HAP-1 (cell line): ENCODE measurements around the gene GPRIN1.
A peak's percentile ranks its signal among the peaks of the same experiment; 100 is the strongest.
"Not testable (repeated sequence)": the region's sequence is repeated elsewhere in the genome, so short reads cannot be mapped to it uniquely, and the experiment has no call there.

Experiments used
- DNase-seq, 2 experiments: peaks; one replicate each; pipeline ENCODE4 v3.0.0-alpha.2; 2016 to 2020; ENCODE audit warnings: low spot score in 2 of 2
- H3K27me3 ChIP-seq: fragments of 250-450 bp; sonication (Bioruptor Pico); 2 replicates; pipeline ENCODE4 v1.5.1; 2020; ENCODE audit warnings: low read depth, mild to moderate bottlenecking, moderate library complexity
- H3K36me3 ChIP-seq: fragments of 250-450 bp; sonication (Bioruptor Pico); replicated peaks from 2 replicates; pipeline ENCODE4 v1.5.1; 2020; ENCODE audit warnings: mild to moderate bottlenecking
- H3K4me1 ChIP-seq: fragments of 250-450 bp; sonication (Bioruptor Pico); 2 replicates; pipeline ENCODE4 v1.5.1; 2020; ENCODE audit warnings: mild to moderate bottlenecking
- H3K4me3 ChIP-seq: fragments of 250-450 bp; sonication (Bioruptor Pico); 2 replicates; pipeline ENCODE4 v1.5.1; 2020; ENCODE audit warnings: mild to moderate bottlenecking, moderate library complexity
- H3K9me3 ChIP-seq: fragments of 250-450 bp; sonication (Bioruptor Pico); 2 replicates; pipeline ENCODE4 v1.5.1; 2020; ENCODE audit warnings: mild to moderate bottlenecking, moderate library complexity
- in situ Hi-C: fragments of 300-500 bp; cut with MboI; formaldehyde crosslinking; loops from 3 replicates; pipeline ENCODE4 v1.14.3; 2020; ENCODE audit warnings: low sequenced_read_pairs, inconsistent platforms, mixed read lengths

Gene GPRIN1

DNA sequence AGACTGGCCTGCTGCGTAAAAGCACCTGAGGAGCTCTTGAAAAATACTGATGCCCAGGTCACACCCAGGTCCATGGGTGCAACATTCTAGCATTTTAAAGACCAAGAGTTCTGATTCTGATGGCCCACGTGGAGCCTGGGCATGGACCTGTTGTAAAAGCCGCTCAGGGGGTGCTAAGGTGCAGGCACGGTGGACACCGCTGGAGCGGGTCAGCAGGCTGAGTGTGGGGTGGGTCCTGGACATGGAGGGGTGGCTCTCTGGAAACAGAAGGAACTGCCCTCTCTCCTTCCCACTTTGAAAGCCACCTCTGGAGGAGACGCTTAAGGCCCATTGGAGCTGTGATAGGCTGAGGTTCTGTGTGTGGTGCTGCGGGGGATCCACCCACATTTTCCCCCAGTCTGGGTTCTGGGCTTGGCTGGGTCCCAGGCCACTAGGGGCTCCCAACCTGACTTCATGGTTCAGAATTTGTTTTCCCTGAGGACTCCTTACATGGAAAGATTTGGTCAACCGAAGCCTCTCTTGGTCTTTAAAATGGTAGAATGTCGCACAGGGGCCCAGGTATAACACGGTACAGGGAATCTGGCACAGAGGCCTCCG is 16.6 kb downstream of the GPRIN1 start:
- Histone ChIP-seq H3K4me1 (no peaks in the 10 kb centered on the region), H3K4me3 (no peak overlapping the region), H3K27me3 (no peaks in the 10 kb centered on the region), H3K9me3 (no peaks in the 10 kb centered on the region), H3K36me3 (no peaks in the 10 kb centered on the region)
- in situ Hi-C loops, result loop anchor here (25.0 kb wide), 1 partner anchor 856 kb away; no protein-coding TSS in a partner anchor
- DNase-seq, result no peak

DNA sequence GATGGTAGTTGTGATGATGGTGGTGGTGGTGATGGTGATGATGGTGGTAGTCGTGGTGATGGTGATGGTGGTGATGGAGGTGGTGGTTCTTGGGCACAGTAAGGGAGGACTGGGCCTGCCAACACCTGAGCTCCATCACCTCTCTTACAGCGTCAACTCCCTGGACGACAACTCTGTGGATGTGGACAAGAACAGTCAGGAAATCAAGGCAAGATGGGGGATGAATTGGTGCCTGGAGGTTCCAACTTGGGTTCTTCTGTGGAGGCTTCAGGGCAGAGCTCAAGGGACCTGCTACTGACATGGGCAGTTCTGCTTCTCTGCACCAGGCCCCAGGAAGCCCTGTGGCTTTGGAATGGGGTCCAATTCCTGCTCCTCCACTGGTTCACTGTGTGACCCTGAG is 17.4 kb downstream of the GPRIN1 start:
- Histone ChIP-seq H3K27me3 (no peaks in the 10 kb centered on the region), H3K36me3 (no peaks in the 10 kb centered on the region), H3K9me3 (no peaks in the 10 kb centered on the region), H3K4me3 (no peak overlapping the region), H3K4me1 (no peaks in the 10 kb centered on the region)
- DNase-seq, result no peak
- in situ Hi-C loops, result loop anchor here (25.0 kb wide), 1 partner anchor 855 kb away; no protein-coding TSS in a partner anchor

DNA sequence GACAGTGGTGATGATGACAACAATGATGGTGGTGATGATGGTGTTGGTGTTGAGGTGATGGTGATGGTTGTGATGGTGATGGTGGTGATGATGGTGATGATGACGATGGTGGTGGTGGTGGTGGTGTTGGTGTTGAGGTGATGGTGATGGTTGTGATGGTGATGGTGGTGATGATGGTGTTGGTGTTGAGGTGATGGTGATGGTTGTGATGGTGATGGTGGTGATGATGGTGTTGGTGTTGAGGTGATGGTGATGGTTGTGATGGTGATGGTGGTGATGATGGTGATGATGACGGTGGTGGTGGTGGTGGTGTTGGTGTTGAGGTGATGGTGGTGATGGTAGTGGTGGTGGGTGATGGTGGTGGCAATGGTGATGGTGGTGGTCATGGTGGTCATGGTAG is 18.3 kb downstream of the GPRIN1 start:
- not testable (repeated sequence) for H3K27me3 ChIP-seq, DNase-seq, H3K9me3 ChIP-seq, H3K4me3 ChIP-seq, H3K4me1 ChIP-seq, H3K36me3 ChIP-seq
- in situ Hi-C loops, result loop anchor here (25.0 kb wide), 1 partner anchor 854 kb away; no protein-coding TSS in a partner anchor

GRCh38 chr5:176590035-176590717 is 19.8 kb downstream of the GPRIN1 start:
- in situ Hi-C loops, result loop anchor here (25.0 kb wide), 1 partner anchor 853 kb away; no protein-coding TSS in a partner anchor

GRCh38 chr5:176589039-176589769 is 20.8 kb downstream of the GPRIN1 start:
- H3K9me3 ChIP-seq, result 0 out of 2 replicates have a peak, but pooled peaks cover 2% of the 10 kb centered on the region
- H3K36me3 ChIP-seq, result no peaks in the 10 kb centered on the region
- in situ Hi-C loops, result loop anchor here (25.0 kb wide), 1 partner anchor 852 kb away; no protein-coding TSS in a partner anchor
- no peaks in the 10 kb centered on the region for H3K4me1 ChIP-seq
- no peak overlapping the region for H3K4me3 ChIP-seq
- H3K27me3 ChIP-seq, result no peaks in the 10 kb centered on the region
- DNase-seq, result no peak

More at GRCh38 chr5:176590035-176590717, 19.8 kb downstream of the GPRIN1 start:
- H3K36me3 ChIP-seq, result no peaks in the 10 kb centered on the region
- no peaks in the 10 kb centered on the region for H3K4me1 ChIP-seq
- no peak for DNase-seq
- H3K9me3 ChIP-seq, result no peaks in the 10 kb centered on the region
- H3K27me3 ChIP-seq, result no peaks in the 10 kb centered on the region
- no peak overlapping the region for H3K4me3 ChIP-seq

DNA sequence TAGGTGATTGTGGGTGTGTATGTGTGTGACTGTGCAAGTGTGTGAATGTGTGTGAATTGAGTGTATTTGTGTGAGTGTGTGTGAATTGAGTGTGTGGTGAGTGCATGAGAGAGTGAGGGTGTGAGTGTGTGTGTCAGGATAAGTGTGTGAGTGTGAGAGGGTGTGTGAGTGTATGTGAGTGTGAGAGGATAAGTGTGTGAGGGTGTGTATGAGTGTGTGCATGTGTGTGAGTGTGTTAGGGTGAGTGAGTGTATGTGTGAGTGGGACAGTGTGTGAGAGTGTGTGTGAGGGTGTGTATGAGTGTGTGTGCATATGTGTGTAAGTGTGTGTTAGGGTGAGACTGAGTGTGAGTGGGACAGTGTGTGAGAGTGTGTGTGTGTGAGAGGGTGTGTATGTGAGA is 21.7 kb downstream of the GPRIN1 start:
- in situ Hi-C loops, result loop anchor here (25.0 kb wide), 1 partner anchor 851 kb away; no protein-coding TSS in a partner anchor

DNA sequence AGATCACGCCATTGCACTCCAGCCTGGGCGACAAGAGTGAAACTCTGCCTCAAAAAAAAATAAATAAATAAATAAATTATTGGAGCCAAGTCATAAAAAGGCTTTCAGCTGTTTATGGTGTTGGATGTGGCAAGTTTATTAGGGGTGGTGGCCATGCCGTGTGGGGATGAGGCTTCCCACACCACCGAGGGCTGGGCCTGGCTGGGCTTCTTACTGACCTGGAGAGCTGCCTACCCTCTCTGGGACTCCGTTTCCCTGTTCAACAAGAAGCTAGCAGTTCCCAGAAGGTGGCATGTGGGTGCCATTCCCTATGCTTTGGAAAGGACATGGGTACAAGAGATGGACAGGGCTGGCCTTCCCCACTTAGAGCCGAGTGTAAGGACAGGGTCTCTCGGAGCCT is 22.6 kb downstream of the GPRIN1 start:
- Histone ChIP-seq H3K27me3 (no peaks in the 10 kb centered on the region), H3K4me3 (no peak overlapping the region), H3K4me1 (no peaks in the 10 kb centered on the region), H3K9me3 (0 out of 2 replicates have a peak, but pooled peaks cover 2% of the 10 kb centered on the region), H3K36me3 (no peaks in the 10 kb centered on the region)
- in situ Hi-C loops, result loop anchor here (25.0 kb wide), 1 partner anchor 850 kb away; no protein-coding TSS in a partner anchor
- no peak for DNase-seq

More for the DNA sequence above, 21.7 kb downstream of the GPRIN1 start:
- Histone ChIP-seq H3K9me3 (0 out of 2 replicates have a peak, but pooled peaks cover 2% of the 10 kb centered on the region), H3K27me3 (no peaks in the 10 kb centered on the region), H3K36me3 (no peaks in the 10 kb centered on the region), H3K4me3 (no peak overlapping the region), H3K4me1 (no peaks in the 10 kb centered on the region)
- DNase-seq, result no peak

DNA sequence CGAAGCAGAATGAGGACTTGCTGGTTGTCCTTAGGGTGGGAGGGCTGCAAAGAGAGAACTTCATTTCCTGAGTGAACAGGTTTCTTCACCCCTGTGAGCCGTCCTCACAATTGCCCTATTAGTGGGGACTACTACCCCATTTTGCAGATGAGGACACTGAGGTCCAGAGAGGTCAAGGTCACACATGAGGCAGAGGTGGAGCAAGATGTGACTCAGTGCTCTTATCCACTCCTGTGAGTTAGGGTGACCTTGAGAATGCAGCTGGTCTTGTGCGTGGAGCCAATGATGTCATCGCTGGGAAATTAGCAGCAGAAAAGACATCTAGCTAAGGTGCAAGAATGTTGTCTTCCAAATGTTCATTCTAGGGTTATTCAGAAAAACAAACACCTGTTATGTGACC is 26.9 kb downstream of the GPRIN1 start:
- DNase-seq, result no peak
- in situ Hi-C loops, result loop anchor here (25.0 kb wide), 1 partner anchor 846 kb away; no protein-coding TSS in a partner anchor
- Histone ChIP-seq H3K36me3 (no peaks in the 10 kb centered on the region), H3K9me3 (0 out of 2 replicates have a peak, but pooled peaks cover 2% of the 10 kb centered on the region), H3K4me1 (no peaks in the 10 kb centered on the region), H3K27me3 (no peaks in the 10 kb centered on the region), H3K4me3 (no peak overlapping the region)

GRCh38 chr5:176581361-176581760 is 28.6 kb downstream of the GPRIN1 start:
- H3K36me3 ChIP-seq, result no peaks in the 10 kb centered on the region
- in situ Hi-C loops, result loop anchor here (25.0 kb wide), 1 partner anchor 844 kb away; no protein-coding TSS in a partner anchor
- 0 out of 2 replicates have a peak, but pooled peaks cover 2% of the 10 kb centered on the region for H3K9me3 ChIP-seq
- H3K27me3 ChIP-seq, result no peaks in the 10 kb centered on the region
- H3K4me3 ChIP-seq, result no peak overlapping the region
- DNase-seq, result no peak
- H3K4me1 ChIP-seq, result no peaks in the 10 kb centered on the region

GRCh38 chr5:176579323-176579722 is 30.6 kb downstream of the GPRIN1 start:
- no peak for DNase-seq
- H3K36me3 ChIP-seq, result no peaks in the 10 kb centered on the region
- no peak overlapping the region for H3K4me3 ChIP-seq
- no peaks in the 10 kb centered on the region for H3K27me3 ChIP-seq
- H3K4me1 ChIP-seq, result no peaks in the 10 kb centered on the region
- no peaks in the 10 kb centered on the region for H3K9me3 ChIP-seq
- in situ Hi-C loops, result loop anchor here (25.0 kb wide), 1 partner anchor 842 kb away; no protein-coding TSS in a partner anchor

GRCh38 chr5:176578391-176578808 is 31.6 kb downstream of the GPRIN1 start:
- Histone ChIP-seq H3K36me3 (no peaks in the 10 kb centered on the region), H3K4me3 (no peak overlapping the region), H3K9me3 (no peaks in the 10 kb centered on the region), H3K27me3 (no peaks in the 10 kb centered on the region), H3K4me1 (no peaks in the 10 kb centered on the region)
- peak in 1 of 2 experiments; percentile 66 for DNase-seq
- in situ Hi-C loops, result loop anchor here (25.0 kb wide), 1 partner anchor 841 kb away; no protein-coding TSS in a partner anchor

- in situ Hi-C loops, result loop anchor here (25.0 kb wide), 1 partner anchor 840 kb away; no protein-coding TSS in a partner anchor
- H3K4me3 ChIP-seq, result no peak overlapping the region
- H3K4me1 ChIP-seq, result no peaks in the 10 kb centered on the region
- DNase-seq, result no peak
- H3K9me3 ChIP-seq, result no peaks in the 10 kb centered on the region
- H3K36me3 ChIP-seq, result no peaks in the 10 kb centered on the region
- H3K27me3 ChIP-seq, result no peaks in the 10 kb centered on the region
Observed at GRCh38 chr5:176577312-176578176, 32.4 kb downstream of the GPRIN1 start.
